ENCODE measurements around the gene PRKN.

PRKN gene

GRCh38 chr6:162753775-162754174, 26.2 kb upstream of the PRKN start:
- H3K4me2 ChIP-seq (ENCODE audit: low read length) = no peak overlapping the region
- H4K20me1 ChIP-seq (ENCODE audit: insufficient read depth, low read length) = no peaks in the 10 kb centered on the region
- H3K79me2 ChIP-seq (ENCODE audit: insufficient read depth, low read length) = no peaks in the 10 kb centered on the region
- no peaks in the 10 kb centered on the region for H3F3A ChIP-seq (ENCODE audit: insufficient read depth, low read length)
- H3K9me3 ChIP-seq (ENCODE audit: low read length) = no peaks in the 10 kb centered on the region
- H3K4me1 ChIP-seq (ENCODE audit: insufficient read depth, low read length, severe bottlenecking) = no peaks in the 10 kb centered on the region
- TF ChIP-seq CTCF (IDR thresholded peaks at IDR 0.05; ENCODE audit: low read length) (no peak), EZH2 (IDR thresholded peaks at IDR 0.05; ENCODE audit: borderline replicate concordance, low read length) (no peak)
- H3K4me3 ChIP-seq (ENCODE audit: low read depth, low read length, poor library complexity, severe bottlenecking) = no peak overlapping the region
- no peak overlapping the region for H3K27ac ChIP-seq (ENCODE audit: low read depth, low read length, poor library complexity, severe bottlenecking)
- no peak overlapping the region for H3K9ac ChIP-seq (ENCODE audit: low read length)
- no peaks in the 10 kb centered on the region for H3K36me3 ChIP-seq (ENCODE audit: insufficient read depth, low read length)
- no peak overlapping the region for H2AFZ ChIP-seq (ENCODE audit: low read length)
- H3K27me3 ChIP-seq (ENCODE audit: insufficient read depth, low read length) = no peaks in the 10 kb centered on the region
- H3K9me2 ChIP-seq (ENCODE audit: low read depth, low read length) = no peaks in the 10 kb centered on the region

- Histone ChIP-seq H3K9me3 (ENCODE audit: low read length) (no peaks in the 10 kb centered on the region), H3F3A (ENCODE audit: insufficient read depth, low read length) (no peaks in the 10 kb centered on the region), H3K9ac (ENCODE audit: low read length) (no peak overlapping the region), H3K27me3 (ENCODE audit: insufficient read depth, low read length) (no peaks in the 10 kb centered on the region), H2AFZ (ENCODE audit: low read length) (no peak overlapping the region), H3K4me2 (ENCODE audit: low read length) (no peak overlapping the region), H3K79me2 (ENCODE audit: insufficient read depth, low read length) (no peaks in the 10 kb centered on the region), H4K20me1 (ENCODE audit: insufficient read depth, low read length) (no peaks in the 10 kb centered on the region), H3K4me3 (ENCODE audit: low read depth, low read length, poor library complexity, severe bottlenecking) (no peak overlapping the region), H3K4me1 (ENCODE audit: insufficient read depth, low read length, severe bottlenecking) (no peaks in the 10 kb centered on the region), H3K36me3 (ENCODE audit: insufficient read depth, low read length) (no peaks in the 10 kb centered on the region), H3K9me2 (ENCODE audit: low read depth, low read length) (no peaks in the 10 kb centered on the region), H3K27ac (ENCODE audit: low read depth, low read length, poor library complexity, severe bottlenecking) (no peak overlapping the region)
- TF ChIP-seq CTCF (IDR thresholded peaks at IDR 0.05; ENCODE audit: low read length) = no peak
- TF ChIP-seq EZH2 (IDR thresholded peaks at IDR 0.05; ENCODE audit: borderline replicate concordance, low read length) = no peak
Measured at GRCh38 chr6:162751211-162751859, 23.8 kb upstream of the PRKN start.

GRCh38 chr6:162750776-162751175, 23.2 kb upstream of the PRKN start:
- Histone ChIP-seq H3K79me2 (ENCODE audit: insufficient read depth, low read length) (no peaks in the 10 kb centered on the region), H4K20me1 (ENCODE audit: insufficient read depth, low read length) (no peaks in the 10 kb centered on the region), H3F3A (ENCODE audit: insufficient read depth, low read length) (no peaks in the 10 kb centered on the region), H3K9me3 (ENCODE audit: low read length) (no peaks in the 10 kb centered on the region), H3K4me2 (ENCODE audit: low read length) (no peak overlapping the region), H3K27me3 (ENCODE audit: insufficient read depth, low read length) (no peaks in the 10 kb centered on the region), H3K4me3 (ENCODE audit: low read depth, low read length, poor library complexity, severe bottlenecking) (no peak overlapping the region), H3K27ac (ENCODE audit: low read depth, low read length, poor library complexity, severe bottlenecking) (no peak overlapping the region), H3K36me3 (ENCODE audit: insufficient read depth, low read length) (no peaks in the 10 kb centered on the region), H3K9ac (ENCODE audit: low read length) (no peak overlapping the region), H2AFZ (ENCODE audit: low read length) (no peak overlapping the region), H3K4me1 (ENCODE audit: insufficient read depth, low read length, severe bottlenecking) (no peaks in the 10 kb centered on the region), H3K9me2 (ENCODE audit: low read depth, low read length) (no peaks in the 10 kb centered on the region)
- TF ChIP-seq EZH2 (IDR thresholded peaks at IDR 0.05; ENCODE audit: borderline replicate concordance, low read length) (no peak), CTCF (IDR thresholded peaks at IDR 0.05; ENCODE audit: low read length) (no peak)

All from OCI-LY1 (cell line).